Amniotic stem cell (primary cell): Measurements from ENCODE around the gene KIF26B.
"Not testable (repeated sequence)": the region's sequence is repeated elsewhere in the genome, so short reads cannot be mapped to it uniquely, and the experiment has no call there.

Experiments
- DNase-seq: peaks from one replicate; lab custom pipeline; 2025; lab: John Stamatoyannopoulos, UW

KIF26B gene

GRCh38 chr1:245698860-245699259 is 544.1 kb downstream of the KIF26B start:
- DNase-seq: no peak

GRCh38 chr1:245700631-245701030 is 545.8 kb downstream of the KIF26B start:
- no peak for DNase-seq

- DNase-seq: no peak
Observed at GRCh38 chr1:245701631-245702030, 546.8 kb downstream of the KIF26B start.

- DNase-seq: no peak
Observed at GRCh38 chr1:245702346-245702745, 547.6 kb downstream of the KIF26B start.

GRCh38 chr1:245704341-245704740 is 549.6 kb downstream of the KIF26B start:
- no peak for DNase-seq

- DNase-seq: no peak
Observed at GRCh38 chr1:245704765-245705164, 550.0 kb downstream of the KIF26B start.

GRCh38 chr1:245707941-245708340 is 553.2 kb downstream of the KIF26B start:
- DNase-seq: no peak

- DNase-seq: no peak
Observed at GRCh38 chr1:245710961-245711903, 556.4 kb downstream of the KIF26B start.

- not testable (repeated sequence) for DNase-seq
Observed at GRCh38 chr1:245714027-245714426, 559.2 kb downstream of the KIF26B start.

- DNase-seq: no peak
Observed at GRCh38 chr1:245715291-245715701, 560.5 kb downstream of the KIF26B start.

- no peak for DNase-seq
Observed at GRCh38 chr1:245715970-245716369, 561.2 kb downstream of the KIF26B start.

- DNase-seq: no peak
Observed at GRCh38 chr1:245716561-245716960, 561.8 kb downstream of the KIF26B start.

- no peak for DNase-seq
Observed at GRCh38 chr1:245717611-245718010, 562.8 kb downstream of the KIF26B start.

GRCh38 chr1:245718123-245718522 is 563.3 kb downstream of the KIF26B start:
- no peak for DNase-seq

- DNase-seq: no peak
Observed at GRCh38 chr1:245718951-245719350, 564.2 kb downstream of the KIF26B start.

GRCh38 chr1:245721488-245721887 is 566.7 kb downstream of the KIF26B start:
- DNase-seq: no peak

- not testable (repeated sequence) for DNase-seq
Observed at GRCh38 chr1:245728035-245728434, 573.2 kb downstream of the KIF26B start.

GRCh38 chr1:245730801-245731200 is 576.0 kb downstream of the KIF26B start:
- DNase-seq: no peak

- DNase-seq: not testable (repeated sequence)
Observed at GRCh38 chr1:245740336-245740735, 585.6 kb downstream of the KIF26B start.

- no peak for DNase-seq
Observed at GRCh38 chr1:245742896-245743295, 588.1 kb downstream of the KIF26B start.

- DNase-seq: no peak
Observed at GRCh38 chr1:245748240-245748639, 593.5 kb downstream of the KIF26B start.

- DNase-seq: no peak
Observed at GRCh38 chr1:245748646-245749045, 593.9 kb downstream of the KIF26B start.

GRCh38 chr1:245749053-245749452 is 594.3 kb downstream of the KIF26B start:
- no peak for DNase-seq

GRCh38 chr1:245750261-245750660 is 595.5 kb downstream of the KIF26B start:
- DNase-seq: no peak
